ENCODE results near the gene SPPL2C.

SPPL2C gene

GRCh38 chr17:45844695-45845375 is at the start of gene SPPL2C:
Gene SPPL2C, plus strand, starts transcription at chr17:45844881. Its CDS starts 26 bp downstream, at chr17:45844907.
- DNase-seq (ENCODE audit: low read depth in 2 of 3, low spot score in 2 of 3) = no peak

GRCh38 chr17:45800816-45801215 is 43.9 kb upstream of the SPPL2C start:
- no peak for DNase-seq (ENCODE audit: low read depth in 2 of 3, low spot score in 2 of 3)

DNA sequence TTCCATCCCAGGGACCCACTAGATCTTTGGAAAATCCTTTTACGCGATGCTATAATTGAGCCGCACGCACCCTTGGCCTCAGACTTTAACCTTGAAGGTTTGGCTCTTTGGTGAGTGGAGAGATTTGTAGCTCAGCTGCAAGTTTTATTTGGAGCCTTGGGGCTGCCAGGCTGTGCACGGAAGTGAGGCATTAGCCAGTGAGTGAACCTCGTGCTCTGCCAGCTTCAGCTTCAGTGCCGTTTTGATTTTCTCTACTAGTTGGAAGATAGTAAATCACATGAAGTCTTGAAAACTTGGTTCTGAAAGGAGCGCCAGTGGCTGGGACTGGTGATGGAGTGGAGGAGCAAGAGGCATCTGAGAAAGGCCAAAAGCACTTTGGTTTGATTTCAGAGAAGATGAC is 43.3 kb upstream of the SPPL2C start:
- DNase-seq (ENCODE audit: low read depth in 2 of 3, low spot score in 2 of 3) = no peak

DNA sequence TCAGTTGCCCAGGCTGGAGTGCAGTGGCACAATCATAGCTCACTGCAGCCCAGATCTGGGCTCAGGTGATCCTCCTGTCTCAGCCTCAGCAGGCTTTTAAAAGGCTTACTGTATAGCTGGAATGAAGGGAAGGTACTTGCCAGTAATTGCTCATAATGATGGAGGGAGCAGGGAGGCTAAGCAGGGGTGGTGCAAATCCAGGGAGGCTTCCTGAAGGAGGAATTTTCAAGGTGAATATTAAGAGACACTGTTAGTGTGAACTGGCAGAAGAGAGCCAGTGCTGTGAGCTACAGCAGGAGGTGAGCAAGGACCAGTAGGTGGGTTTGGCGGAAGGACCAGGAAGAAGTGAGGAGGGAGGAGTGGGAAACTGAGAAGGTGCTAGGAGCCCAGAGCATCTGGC is 35.8 kb upstream of the SPPL2C start:
- DNase-seq (ENCODE audit: low read depth in 2 of 3, low spot score in 2 of 3) = no peak

- no peak for DNase-seq (ENCODE audit: low read depth in 2 of 3, low spot score in 2 of 3)
Measured at GRCh38 chr17:45809499-45809898, 35.2 kb upstream of the SPPL2C start.

GRCh38 chr17:45812102-45812501 is 32.6 kb upstream of the SPPL2C start:
- no peak for DNase-seq (ENCODE audit: low read depth in 2 of 3, low spot score in 2 of 3)

DNA sequence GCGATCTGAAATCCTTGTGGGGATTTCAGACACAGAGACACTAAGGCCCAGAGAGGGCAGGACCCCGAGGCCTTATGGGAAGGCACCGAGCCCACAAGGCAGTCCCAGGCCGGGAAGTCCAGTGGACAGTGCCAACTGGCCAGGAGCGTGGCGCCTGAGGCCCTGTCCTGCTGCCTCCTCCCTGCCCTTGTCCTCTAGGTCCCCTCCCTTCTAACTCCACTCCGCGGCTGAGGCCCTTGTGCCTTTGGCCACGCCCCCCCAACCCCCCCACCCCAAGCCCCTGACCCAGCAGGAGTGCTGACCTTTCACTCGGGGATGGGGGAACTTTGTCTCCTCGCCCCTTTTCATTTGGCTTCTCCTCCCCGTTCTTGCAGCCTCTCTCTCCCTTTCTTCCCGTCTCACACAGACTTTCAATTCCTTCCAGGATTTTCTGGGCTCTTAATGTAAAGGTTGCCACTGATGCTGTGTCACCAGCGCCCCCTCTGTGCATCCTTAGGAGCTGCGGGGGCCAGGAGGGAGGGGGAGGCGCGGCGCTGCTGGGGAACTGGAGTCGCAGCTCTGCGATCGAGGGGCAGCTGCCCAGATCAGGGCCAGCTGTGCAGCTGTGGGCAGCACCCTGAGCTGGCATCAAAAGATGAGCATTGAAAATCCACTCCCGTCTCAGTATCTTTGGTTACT is 31.5 kb upstream of the SPPL2C start:
- no peak for DNase-seq (ENCODE audit: low read depth in 2 of 3, low spot score in 2 of 3)

DNA sequence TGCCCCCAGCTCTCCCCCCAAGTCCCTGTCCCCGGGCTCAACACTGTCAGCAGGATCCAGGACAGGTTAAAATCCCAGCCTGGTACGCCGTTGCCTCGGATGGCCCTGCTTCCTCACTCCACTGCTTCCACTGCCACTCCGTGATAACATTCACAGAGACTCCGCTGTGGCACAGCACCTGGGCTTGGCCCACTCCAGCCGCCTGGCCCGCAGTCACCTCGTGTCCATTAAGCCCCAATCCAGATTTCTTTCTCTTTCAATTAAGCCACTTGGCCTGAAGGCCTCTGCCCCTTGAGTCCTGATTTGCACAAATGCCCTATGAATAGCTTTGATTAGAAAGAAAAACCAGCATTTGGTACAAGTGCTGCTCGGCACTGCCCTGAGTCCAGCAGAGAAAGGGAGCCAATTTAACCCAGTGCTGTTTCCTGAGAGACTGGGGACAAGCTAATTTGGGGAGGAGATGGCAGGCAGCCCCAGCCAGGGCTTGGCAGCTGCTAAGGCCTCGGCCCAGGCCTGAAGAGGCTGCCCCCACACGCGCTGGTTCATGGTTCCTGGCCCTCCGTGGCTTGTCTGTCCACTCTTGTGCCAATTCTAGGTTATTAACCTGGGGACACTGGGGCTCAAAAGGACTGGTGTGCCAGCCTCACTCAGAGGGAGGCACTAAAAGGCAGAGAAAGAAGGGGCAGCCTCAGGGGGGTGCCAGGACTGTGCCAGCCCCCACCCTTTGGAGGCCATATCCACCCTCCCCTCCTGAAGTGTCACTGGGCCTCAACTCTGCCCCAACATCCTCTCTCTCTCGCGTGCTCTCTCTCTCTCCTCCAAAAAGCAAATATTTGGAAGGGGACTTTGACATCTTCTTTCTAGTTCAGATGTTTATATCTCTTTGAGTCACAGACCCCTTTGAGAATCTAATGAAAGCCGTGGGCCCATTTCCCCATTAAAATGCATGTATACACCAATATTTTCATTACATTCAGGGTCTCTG is 29.8 kb upstream of the SPPL2C start:
- no peak for DNase-seq (ENCODE audit: low read depth in 2 of 3, low spot score in 2 of 3)

- no peak for DNase-seq (ENCODE audit: low read depth in 2 of 3, low spot score in 2 of 3)
Measured at GRCh38 chr17:45815752-45816151, 28.9 kb upstream of the SPPL2C start.

DNA sequence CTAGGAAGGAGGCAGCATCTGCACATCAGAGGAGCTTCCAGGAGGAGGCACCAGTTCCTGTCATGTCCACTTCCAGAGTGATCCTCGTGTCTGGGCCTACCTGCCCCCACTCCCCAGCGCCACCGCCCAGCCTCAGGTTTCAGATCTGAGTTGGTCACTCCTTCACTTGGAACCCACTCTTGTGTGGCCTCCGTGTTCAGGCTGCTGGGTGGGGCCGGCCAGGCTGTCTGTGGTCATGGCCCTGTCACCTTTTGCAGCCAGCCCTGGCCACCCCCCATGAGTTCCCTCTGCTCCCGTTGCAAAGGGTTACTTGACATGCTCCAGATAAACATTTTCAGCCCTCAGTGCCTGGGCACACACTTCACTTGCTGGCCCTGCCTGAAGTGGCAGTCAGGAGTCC is 26.6 kb upstream of the SPPL2C start:
- no peak for DNase-seq (ENCODE audit: low read depth in 2 of 3, low spot score in 2 of 3)

- DNase-seq (ENCODE audit: low read depth in 2 of 3, low spot score in 2 of 3) = no peak
Measured at GRCh38 chr17:45818699-45819098, 26.0 kb upstream of the SPPL2C start.

- no peak for DNase-seq (ENCODE audit: low read depth in 2 of 3, low spot score in 2 of 3)
Measured at GRCh38 chr17:45819632-45820031, 25.0 kb upstream of the SPPL2C start.

DNA sequence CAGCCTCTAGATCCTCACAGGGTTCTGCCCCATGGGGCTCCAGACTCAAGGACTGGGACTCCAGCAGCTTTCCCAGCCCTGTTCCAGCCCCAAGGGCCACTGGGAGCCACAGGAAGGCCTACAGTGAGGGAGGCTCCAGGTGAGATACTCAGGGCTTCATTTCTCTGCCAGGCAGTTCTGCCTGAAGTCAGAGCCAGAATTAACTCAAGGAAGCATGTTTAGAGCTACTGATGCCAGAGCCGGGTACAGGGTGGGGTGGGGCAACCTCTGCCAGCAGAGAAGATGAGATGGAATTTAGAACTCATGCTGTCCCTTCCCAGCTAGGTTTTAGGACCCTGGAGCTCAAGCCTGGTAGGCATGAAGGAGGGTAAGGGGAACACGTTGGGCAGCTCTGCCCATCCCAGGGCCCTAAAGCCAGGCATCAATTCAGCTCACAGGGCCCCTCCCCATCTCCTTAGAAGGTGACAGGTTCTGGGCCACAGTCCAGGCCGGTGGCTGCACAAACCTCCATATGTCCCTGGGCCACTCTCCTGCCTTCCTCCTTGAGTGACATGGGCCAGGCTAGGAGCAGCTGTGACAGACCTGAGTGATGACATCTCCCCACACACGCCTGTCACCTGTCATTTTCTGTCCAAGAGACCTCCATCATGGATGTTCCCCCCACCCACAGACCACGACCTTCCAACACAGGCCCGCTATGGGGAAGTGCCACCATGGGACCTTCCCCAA is 24.5 kb upstream of the SPPL2C start:
- no peak for DNase-seq (ENCODE audit: low read depth in 2 of 3, low spot score in 2 of 3)

DNA sequence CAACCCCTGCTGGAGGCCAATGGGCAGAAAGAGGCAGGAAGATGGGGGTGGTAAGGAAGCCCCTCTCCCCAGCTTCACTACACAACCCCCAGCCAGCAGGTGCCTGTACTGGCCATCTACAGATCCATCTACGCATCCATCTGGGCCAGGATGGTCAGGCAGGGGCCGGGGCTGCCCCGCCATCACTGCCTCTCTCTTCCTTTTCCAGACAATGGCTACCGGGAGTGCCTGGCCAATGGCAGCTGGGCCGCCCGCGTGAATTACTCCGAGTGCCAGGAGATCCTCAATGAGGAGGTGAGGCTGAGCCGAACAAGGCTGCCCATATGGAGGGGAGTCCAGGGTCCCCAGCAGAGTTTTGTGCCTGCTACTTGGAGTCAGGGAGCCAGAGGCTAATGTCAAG is 23.5 kb upstream of the SPPL2C start:
- no peak for DNase-seq (ENCODE audit: low read depth in 2 of 3, low spot score in 2 of 3)

DNA sequence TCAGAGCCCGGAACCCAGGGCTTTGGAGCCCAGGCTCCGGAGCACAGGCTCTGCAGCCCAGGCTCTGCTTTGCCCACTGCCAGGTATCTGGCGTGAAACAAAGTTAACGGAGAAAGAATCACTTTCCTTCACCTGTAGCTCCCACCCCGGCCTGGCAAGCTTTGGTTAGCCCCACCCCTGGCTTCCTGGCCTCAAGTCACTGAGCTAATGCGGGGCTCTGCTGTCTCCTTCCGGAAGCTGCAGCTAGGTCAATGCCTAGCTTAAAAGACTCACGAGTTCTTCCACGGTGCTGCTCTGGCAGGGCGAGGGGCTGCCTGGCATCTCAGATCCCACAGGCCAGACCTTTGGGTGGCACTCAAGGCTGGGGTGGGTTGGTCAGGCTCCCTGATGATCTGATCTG is 21.1 kb upstream of the SPPL2C start:
- no peak for DNase-seq (ENCODE audit: low read depth in 2 of 3, low spot score in 2 of 3)

- DNase-seq (ENCODE audit: low read depth in 2 of 3, low spot score in 2 of 3) = no peak
Measured at GRCh38 chr17:45824475-45824874, 20.2 kb upstream of the SPPL2C start.

DNA sequence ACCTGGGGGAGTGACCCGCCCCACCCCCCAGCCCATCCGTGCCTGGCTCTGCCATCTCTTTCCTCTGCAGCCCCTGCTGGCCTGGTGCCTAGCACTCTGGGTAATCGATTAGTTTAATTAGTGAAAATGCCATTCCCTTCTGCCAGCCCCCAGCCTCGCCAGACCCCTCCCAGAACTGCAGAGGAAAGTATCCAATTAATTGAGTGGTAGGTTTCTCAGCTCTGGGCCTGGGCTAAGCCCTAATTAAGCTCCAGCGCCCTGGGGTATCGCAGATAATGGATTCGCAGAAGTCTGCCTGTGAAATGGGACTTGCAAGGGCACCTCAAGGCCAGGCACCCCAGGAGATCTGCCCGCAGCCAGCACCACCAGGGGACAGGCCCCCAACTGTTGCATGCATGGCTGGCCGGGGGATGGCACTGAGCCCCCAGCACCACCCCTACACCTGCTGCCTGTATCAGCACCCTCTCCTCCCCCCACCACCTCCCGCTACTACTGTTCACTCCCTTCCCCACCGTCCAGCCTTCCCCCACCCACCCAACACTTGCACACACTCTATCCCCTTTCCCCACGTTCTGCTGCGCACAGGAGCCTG is 19.7 kb upstream of the SPPL2C start:
- DNase-seq (ENCODE audit: low read depth in 2 of 3, low spot score in 2 of 3) = no peak

DNA sequence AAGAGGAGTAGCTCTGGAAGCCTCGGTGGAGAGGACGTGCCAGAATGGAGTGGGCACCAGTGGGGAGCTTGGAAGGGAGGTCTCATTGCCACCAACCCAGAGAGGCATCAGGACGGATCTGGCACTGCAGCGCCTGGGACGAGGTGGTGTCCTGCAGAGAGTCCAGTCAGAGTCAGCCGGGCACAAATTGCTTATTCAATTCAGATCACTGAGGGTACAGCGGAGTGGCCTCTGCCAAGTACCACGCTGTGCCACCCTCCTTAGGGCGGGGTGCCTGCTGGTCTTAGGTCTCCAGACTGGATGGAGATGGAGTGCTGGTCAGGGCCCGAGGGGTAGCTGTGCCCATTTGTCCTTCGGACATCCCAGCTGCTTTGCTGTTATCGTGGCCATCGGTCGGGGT is 18.9 kb upstream of the SPPL2C start:
- no peak for DNase-seq (ENCODE audit: low read depth in 2 of 3, low spot score in 2 of 3)

DNA sequence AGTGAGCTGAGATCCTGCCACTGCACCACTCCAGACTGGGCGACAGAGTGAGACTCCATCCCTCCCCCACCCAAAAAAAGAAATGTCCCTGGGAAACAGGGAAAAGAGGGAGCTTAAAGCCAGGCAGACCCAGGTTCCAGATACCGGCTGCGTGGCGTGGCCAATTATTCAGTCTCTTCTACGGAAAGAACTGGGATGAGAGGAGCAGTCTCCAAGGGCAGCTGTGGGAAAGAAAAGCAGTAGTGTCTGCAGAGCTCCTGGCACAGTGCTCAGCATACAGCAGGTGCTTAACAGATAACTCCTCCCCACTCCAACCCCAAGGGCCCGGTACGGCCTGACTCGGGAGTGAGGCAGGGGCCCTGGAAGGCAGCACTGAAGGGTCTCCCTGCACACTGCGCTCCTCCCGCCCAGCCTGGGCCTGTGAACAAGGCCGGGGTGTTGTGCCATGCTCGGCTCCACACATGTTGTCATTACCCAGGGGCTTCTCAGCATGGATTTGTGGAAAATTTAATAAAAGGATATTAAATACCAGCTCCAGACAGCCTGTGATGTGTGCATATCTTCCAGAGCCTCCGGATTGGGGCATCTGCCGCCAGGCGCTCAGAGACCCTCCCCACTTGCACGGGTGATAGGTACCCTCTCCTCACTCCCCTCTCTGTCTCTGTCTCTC is 17.6 kb upstream of the SPPL2C start:
- no peak for DNase-seq (ENCODE audit: low read depth in 2 of 3, low spot score in 2 of 3)

- DNase-seq (ENCODE audit: low read depth in 2 of 3, low spot score in 2 of 3) = no peak
Measured at GRCh38 chr17:45828171-45828570, 16.5 kb upstream of the SPPL2C start.
